MM.1S (cell line): ENCODE data around the gene LDLRAD4.

Experiments
- EZH2 ChIP-seq: fragments of 300-600 bp; sonication (generic); optimal IDR thresholded peaks from 2 replicates; pipeline ENCODE3; 2017; ENCODE audit warnings: low read depth, mild to moderate bottlenecking, antibody characterized with exemption, low read length, mixed read lengths
- TF ChIP-seq, protein P1 (sequence below): fragments of 300-600 bp; sonication (generic); IDR thresholded peaks from 2 replicates; pipeline ENCODE4 v1.5.1; 2016; ENCODE audit warnings: antibody characterized with exemption, low read length, mixed read lengths

DNA sequence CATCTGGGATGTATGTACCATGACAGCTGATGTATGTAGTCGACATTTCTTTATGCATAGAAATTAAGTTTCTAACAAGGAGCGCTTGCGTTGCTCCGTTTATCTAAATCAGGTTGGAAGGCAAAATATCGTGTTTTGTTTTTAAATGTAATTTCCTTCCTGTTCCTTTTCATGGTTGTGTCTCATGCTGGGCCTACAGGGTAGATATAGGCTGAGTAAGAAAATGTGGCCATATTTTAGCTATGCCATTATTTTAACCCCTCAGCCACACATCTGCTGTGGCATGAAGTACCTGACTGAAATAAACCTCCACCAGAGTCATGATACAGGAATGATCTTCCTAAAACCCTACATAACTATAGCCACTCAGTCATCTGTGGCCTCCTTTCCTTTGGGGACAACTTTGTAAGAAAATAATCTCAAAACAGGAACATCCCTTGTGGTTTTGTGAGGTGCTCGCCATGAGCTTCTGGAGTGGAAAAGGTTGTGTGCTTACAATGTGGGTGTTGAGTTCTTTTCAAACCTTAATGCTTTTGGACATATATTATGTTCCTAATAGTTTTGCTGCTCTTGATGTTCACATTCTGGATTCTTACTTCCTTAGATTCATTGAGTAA, 293.5 kb downstream of the LDLRAD4 start:
- TF ChIP-seq, protein P1, sequence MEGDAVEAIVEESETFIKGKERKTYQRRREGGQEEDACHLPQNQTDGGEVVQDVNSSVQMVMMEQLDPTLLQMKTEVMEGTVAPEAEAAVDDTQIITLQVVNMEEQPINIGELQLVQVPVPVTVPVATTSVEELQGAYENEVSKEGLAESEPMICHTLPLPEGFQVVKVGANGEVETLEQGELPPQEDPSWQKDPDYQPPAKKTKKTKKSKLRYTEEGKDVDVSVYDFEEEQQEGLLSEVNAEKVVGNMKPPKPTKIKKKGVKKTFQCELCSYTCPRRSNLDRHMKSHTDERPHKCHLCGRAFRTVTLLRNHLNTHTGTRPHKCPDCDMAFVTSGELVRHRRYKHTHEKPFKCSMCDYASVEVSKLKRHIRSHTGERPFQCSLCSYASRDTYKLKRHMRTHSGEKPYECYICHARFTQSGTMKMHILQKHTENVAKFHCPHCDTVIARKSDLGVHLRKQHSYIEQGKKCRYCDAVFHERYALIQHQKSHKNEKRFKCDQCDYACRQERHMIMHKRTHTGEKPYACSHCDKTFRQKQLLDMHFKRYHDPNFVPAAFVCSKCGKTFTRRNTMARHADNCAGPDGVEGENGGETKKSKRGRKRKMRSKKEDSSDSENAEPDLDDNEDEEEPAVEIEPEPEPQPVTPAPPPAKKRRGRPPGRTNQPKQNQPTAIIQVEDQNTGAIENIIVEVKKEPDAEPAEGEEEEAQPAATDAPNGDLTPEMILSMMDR = no peak
- TF ChIP-seq EZH2 = no peak
